K562 (cell line): Measurements from ENCODE around the gene GEMIN5. TPM values are rescaled to one million over a fixed set of nuclear protein-coding genes. Genes with fewer than 3 reads are reported as not detected.

Experiments
- ATAC-seq: fragments of 200-7000 bp; cut with Tn5 transposase; 3 replicates; pipeline ENCODE4 v1.9.1; 2020; ENCODE audit warnings: moderate library complexity
- BruUV-seq: library from RNA; stranded (reverse); fragments of 400-500 nt; replicated peaks from 2 replicates; lab custom pipeline; 2021; lab: Mats Ljungman, UMichigan
- CTCF ChIA-PET: fragments of 300-600 bp; formaldehyde crosslinking; extraction: SDS; loops from one replicate; lab custom pipeline; 2021; ENCODE audit warnings: low intra/inter-chr PET ratio; lab: Yijun Ruan, JAX
- POLR2A ChIA-PET: fragments of 300-600, 350-650 bp; sonication (Branson Sonifier 250); formaldehyde crosslinking; extraction: SDS; loops from one replicate; lab custom pipeline; 2021; ENCODE audit warnings: antibody characterized with exemption, inconsistent platforms; lab: Yijun Ruan, JAX
- DNase-seq, 4 experiments: peaks; one replicate each; pipeline versions ENCODE4 v3.0.0 to v3.0.0-alpha.2; 2011 to 2018; ENCODE audit warnings: low spot score in 3 of 4, mixed read lengths in 3 of 4; ENCODE audit errors: extremely low read depth in 1 of 4
- FAIRE-seq: peaks from 2 replicates; lab custom pipeline; 2011; peaks lifted over from hg19 to GRCh38; lab: Jason Lieb, UNC
- H2AFZ ChIP-seq: 2 replicates; pipeline ENCODE4 v1.6.0; 2011; ENCODE audit warnings: low read depth, low read length, control low read depth, inconsistent platforms
- H3K27ac ChIP-seq: fragments of 200-600 bp; 3 replicates; pipeline ENCODE4 v1.8.0; 2011; ENCODE audit warnings: low read depth, mild to moderate bottlenecking, control low read depth, inconsistent platforms, low read length, moderate library complexity, mixed read lengths; ENCODE audit errors: extremely low read depth
- H3K27me3 ChIP-seq, 2 experiments: fragments of 300-600 bp in 1 of 2; 2 replicates in 1 of 2; 3 replicates in 1 of 2; pipeline versions ENCODE4 v1.6.0 to v1.8.0; 2011; ENCODE audit warnings: inconsistent platforms in 2 of 2, low read length in 2 of 2, mild to moderate bottlenecking in 1 of 2, mixed read lengths in 1 of 2, moderate library complexity in 1 of 2; ENCODE audit not compliant: control insufficient read depth in 2 of 2, insufficient read depth in 2 of 2
- H3K36me3 ChIP-seq: fragments of 300-600 bp; 3 replicates; pipeline ENCODE4 v1.8.0; 2011; ENCODE audit warnings: mild to moderate bottlenecking, low read length, inconsistent platforms; ENCODE audit not compliant: control insufficient read depth, insufficient read depth
- H3K4me1 ChIP-seq, 2 experiments: fragments of 200-600 bp in 1 of 2; replicated peaks in 1 of 2; 2 replicates in 1 of 2; 3 replicates in 1 of 2; pipeline versions ENCODE4 v1.5.1 to v1.8.0; 2011; ENCODE audit warnings: inconsistent platforms in 2 of 2, low read length in 2 of 2, mild to moderate bottlenecking in 1 of 2, mixed read lengths in 1 of 2, moderate library complexity in 1 of 2; ENCODE audit not compliant: control insufficient read depth in 2 of 2, insufficient read depth in 2 of 2
- H3K4me2 ChIP-seq: 2 replicates; pipeline ENCODE4 v1.6.1; 2011; ENCODE audit warnings: low read length, control low read depth, inconsistent platforms, mixed read lengths; ENCODE audit not compliant: insufficient read depth
- H3K4me3 ChIP-seq: fragments of 200-600 bp; sonication (generic), shearing (Covaris generic); 2 replicates; pipeline ENCODE4 v1.5.1; 2016; ENCODE audit warnings: control low read depth, inconsistent platforms
- H3K79me2 ChIP-seq: fragments of 200-600 bp; 3 replicates; pipeline ENCODE4 v1.8.0; 2011; ENCODE audit warnings: low read length, inconsistent platforms; ENCODE audit not compliant: control insufficient read depth, insufficient read depth
- H3K9ac ChIP-seq, 2 experiments: 2 replicates each; pipeline versions ENCODE4 v1.6.0 to v1.6.1; 2011; ENCODE audit warnings: low read depth in 2 of 2, low read length in 2 of 2, control low read depth in 1 of 2, inconsistent platforms in 1 of 2, mild to moderate bottlenecking in 1 of 2, mixed read lengths in 1 of 2; ENCODE audit not compliant: insufficient read depth in 1 of 2
- H3K9me1 ChIP-seq: one replicate; pipeline ENCODE4 v1.6.0; 2011; ENCODE audit warnings: inconsistent platforms, mild to moderate bottlenecking, low read length, moderate library complexity; ENCODE audit not compliant: control insufficient read depth, insufficient read depth
- H3K9me3 ChIP-seq: replicated peaks from 2 replicates; pipeline ENCODE4 v1.5.1; 2011; ENCODE audit warnings: low read depth, low read length, inconsistent platforms; ENCODE audit not compliant: control insufficient read depth, insufficient read depth
- H4K20me1 ChIP-seq: replicated peaks from 2 replicates; pipeline ENCODE4 v1.6.1; 2011; ENCODE audit warnings: low read length, inconsistent platforms, mixed read lengths; ENCODE audit not compliant: control insufficient read depth, insufficient read depth
- JUND ChIP-seq, 2 experiments: IDR thresholded peaks; 2 replicates in 1 of 2; 3 replicates in 1 of 2; pipeline ENCODE4 v1.6.1; 2011; ENCODE audit warnings: borderline replicate concordance in 2 of 2, low read depth in 2 of 2, low read length in 2 of 2, improper control_type of control experiment in 1 of 2, missing biosample characterization in 1 of 2, missing genetic modification characterization in 1 of 2, missing genetic modification reagents in 1 of 2
- MECOM ChIP-seq: fragments of 250-450 bp; sonication (Bioruptor Pico); IDR thresholded peaks from 2 replicates; pipeline ENCODE4 v1.8.0; 2022; ENCODE audit warnings: inconsistent platforms
- RBM14 ChIP-seq: fragments of 200-400 bp; formaldehyde crosslinking; IDR thresholded peaks from 2 replicates; pipeline ENCODE4 v1.6.1; 2018; ENCODE audit warnings: low read depth, mild to moderate bottlenecking, low read length, moderate library complexity, borderline replicate concordance; ENCODE audit not compliant: insufficient read depth
- XRCC5 ChIP-seq: fragments of 200-400 bp; formaldehyde crosslinking; IDR thresholded peaks from 2 replicates; pipeline ENCODE4 v1.6.1; 2017; ENCODE audit warnings: low read depth, mild to moderate bottlenecking, low read length
- WGBS: fragments of 100-300 bp; shearing (Covaris generic); methylation state at CpG from one replicate; pipeline ENCODE4 v1.1.6; 2016; ENCODE audit warnings: low coverage, mixed read lengths; ENCODE audit not compliant: insufficient coverage; ENCODE audit errors: missing lambda C conversion rate; 5-methylcytosine and 5-hydroxymethylcytosine counted together
- in situ Hi-C: fragments of 300-500 bp; cut with MboI; formaldehyde crosslinking; loops from 4 replicates; pipeline ENCODE4 v1.15.0; 2018; ENCODE audit warnings: inconsistent platforms, mixed read lengths
- intact Hi-C: fragments of 100-400 bp; cut with micrococcal nuclease; formaldehyde crosslinking; loops from 2 replicates; pipeline ENCODE4 v1.14.2; 2022
- polyA plus RNA-seq, 8 experiments: library from polyadenylated mRNA; depleted of rRNA in 4 of 8; stranded (reverse) in 5 of 8; unstranded in 3 of 8; fragments of >200 nt; fragmentation: Nextera tagmentation in 2 of 8; fragmentation: Illumina TruSeq in 1 of 8; extraction: Ambion mirVana in 2 of 8; extraction: Trizol in 1 of 8; gene quantifications; 2 replicates each; pipeline versions ENCODE4 v1.2.1 to v1.2.3, GENCODE V29; 2011 to 2014; ENCODE audit warnings: inconsistent platforms in 1 of 8, missing spikeins in 1 of 8
- total RNA-seq, 7 experiments: library from RNA; depleted of rRNA in 6 of 7; stranded (reverse); fragments of >200 nt in 6 of 7; fragmentation: Illumina TruSeq in 2 of 7; extraction: Trizol in 2 of 7; gene quantifications; 2 replicates each; pipeline versions ENCODE4 v1.2.1 to v1.2.3, GENCODE V29; 2011 to 2021; ENCODE audit warnings: low replicate concordance in 1 of 7
- TF ChIP-seq, protein P1 (sequence below): sonication (generic); formaldehyde crosslinking; IDR thresholded peaks from 2 replicates; pipeline ENCODE4 v1.8.1; 2022; ENCODE audit warnings: missing genetic modification reagents

The GEMIN5 gene
- total and polyA plus RNA-seq, 9 of the 15 experiments (the other 6 are each of a cell fraction or from before 2014, with no cell fraction given): 10.3 to 48.2 (median 34.7) TPM

DNA sequence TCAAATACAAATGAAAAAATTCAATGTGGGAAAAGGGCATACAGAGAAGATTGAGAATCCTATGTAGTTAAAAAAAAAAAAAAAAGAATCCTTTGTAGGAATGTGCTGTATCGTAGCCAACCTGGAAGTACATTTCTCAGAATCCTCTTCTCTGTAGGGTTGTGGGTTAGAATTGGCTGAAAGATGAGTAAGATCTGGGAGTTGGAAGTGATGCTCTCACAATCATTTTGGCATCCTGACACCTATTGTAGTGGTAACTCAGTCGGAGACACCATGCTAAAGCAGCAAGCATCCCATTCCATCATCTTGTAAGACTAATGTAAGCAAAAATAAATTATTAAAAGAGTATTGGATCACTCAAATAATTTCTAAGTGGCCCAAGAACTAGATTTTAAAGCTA, 33.5 kb upstream of the GEMIN5 start:
- H3K9me3 ChIP-seq: no peaks in the 10 kb centered on the region
- no peak overlapping the region for H3K9ac ChIP-seq
- DNase-seq: no peak
- H3K27me3 ChIP-seq: no peaks in the 10 kb centered on the region
- ATAC-seq: no peak
- 66% methylated on average over 2 of the region's 2 CpGs for WGBS
- CTCF ChIA-PET: no interaction called here
- BruUV-seq: no TSS peak
- in situ Hi-C loops: no loop called here
- TF ChIP-seq JUND (IDR thresholded peaks at IDR 0.05; ENCODE audit: borderline replicate concordance, low read depth, low read length) (no peak), JUND (tag; IDR thresholded peaks at IDR 0.05; ENCODE audit: borderline replicate concordance, low read depth, low read length) (no peak), MECOM (no peak), XRCC5 (no peak), RBM14 (no peak)
- TF ChIP-seq, protein P1, sequence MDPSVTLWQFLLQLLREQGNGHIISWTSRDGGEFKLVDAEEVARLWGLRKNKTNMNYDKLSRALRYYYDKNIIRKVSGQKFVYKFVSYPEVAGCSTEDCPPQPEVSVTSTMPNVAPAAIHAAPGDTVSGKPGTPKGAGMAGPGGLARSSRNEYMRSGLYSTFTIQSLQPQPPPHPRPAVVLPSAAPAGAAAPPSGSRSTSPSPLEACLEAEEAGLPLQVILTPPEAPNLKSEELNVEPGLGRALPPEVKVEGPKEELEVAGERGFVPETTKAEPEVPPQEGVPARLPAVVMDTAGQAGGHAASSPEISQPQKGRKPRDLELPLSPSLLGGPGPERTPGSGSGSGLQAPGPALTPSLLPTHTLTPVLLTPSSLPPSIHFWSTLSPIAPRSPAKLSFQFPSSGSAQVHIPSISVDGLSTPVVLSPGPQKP (CRISPR knock-in tag): no peak
- TF ChIP-seq, all 486 proteins: peak for 0
- peaks cover 3% of the 10 kb centered on the region for H3K9me1 ChIP-seq
- peaks cover 27% of the 10 kb centered on the region; the same call in 2 of the 3 replicates for H3K36me3 ChIP-seq
- no peak for FAIRE-seq
- no peak overlapping the region for H3K27ac ChIP-seq
- intact Hi-C loops: loop anchor here (5.0 kb wide), 1 partner anchor 166 kb away; no protein-coding TSS in a partner anchor
- H3K4me3 ChIP-seq: no peak overlapping the region
- H4K20me1 ChIP-seq: no peaks in the 10 kb centered on the region
- POLR2A ChIA-PET: no interaction called here
- no peaks in the 10 kb centered on the region for H3K79me2 ChIP-seq
- H2AFZ ChIP-seq: no peak overlapping the region
- peaks cover 0 to 7% of the 10 kb centered on the region in 2 experiments; a peak in 3 of 5 replicates for H3K4me1 ChIP-seq
- no peak overlapping the region for H3K4me2 ChIP-seq
